KMS-11 (cell line): ENCODE results near the gene SDK2.

Source experiments
- H2AFZ ChIP-seq: fragments of 200-600 bp; sonication (generic); 2 replicates; pipeline ENCODE4 v1.6.1; 2016; ENCODE audit warnings: antibody characterized with exemption, mixed run types, low read depth
- H3K27ac ChIP-seq: fragments of 200-600 bp; sonication (generic); 2 replicates; pipeline ENCODE4 v1.6.1; 2016; ENCODE audit warnings: mild to moderate bottlenecking, mixed run types
- H3K27me3 ChIP-seq: fragments of 200-600 bp; sonication (generic); 2 replicates; pipeline ENCODE4 v1.6.1; 2017; ENCODE audit warnings: mild to moderate bottlenecking, low read depth, mixed run types, moderate library complexity; ENCODE audit not compliant: insufficient read depth
- H3K36me3 ChIP-seq: fragments of 200-600 bp; sonication (generic); 2 replicates; pipeline ENCODE4 v1.6.1; 2017; ENCODE audit warnings: mild to moderate bottlenecking, mixed run types; ENCODE audit not compliant: insufficient read depth
- H3K4me1 ChIP-seq: fragments of 200-600 bp; sonication (generic); 2 replicates; pipeline ENCODE4 v1.6.1; 2016; ENCODE audit warnings: mild to moderate bottlenecking, low read depth, mixed run types; ENCODE audit not compliant: poor library complexity, severe bottlenecking
- H3K4me2 ChIP-seq: fragments of 200-600 bp; sonication (generic); 2 replicates; pipeline ENCODE4 v1.7.0; 2016; ENCODE audit warnings: mild to moderate bottlenecking, mixed run types
- H3K4me3 ChIP-seq: fragments of 200-600 bp; sonication (generic); IDR thresholded peaks from 2 replicates; pipeline ENCODE4 v1.6.1; 2017; ENCODE audit warnings: low read depth, low read length, mixed read lengths; ENCODE audit not compliant: insufficient read depth
- H3K79me2 ChIP-seq: fragments of 200-600 bp; sonication (generic); 2 replicates; pipeline ENCODE4 v1.6.1; 2016; ENCODE audit warnings: low read depth, mixed run types; ENCODE audit not compliant: insufficient read depth
- H3K9ac ChIP-seq: fragments of 200-600 bp; sonication (generic); 2 replicates; pipeline ENCODE4 v1.6.1; 2016; ENCODE audit warnings: mild to moderate bottlenecking, mixed run types
- H4K20me1 ChIP-seq: fragments of 200-600 bp; sonication (generic); 2 replicates; pipeline ENCODE4 v1.6.1; 2016; ENCODE audit warnings: mild to moderate bottlenecking, mixed run types; ENCODE audit not compliant: insufficient read depth
- TF ChIP-seq, protein P1 (sequence below): fragments of 200-600 bp; sonication (generic); conservative IDR thresholded peaks from 2 replicates; pipeline ENCODE4 v1.6.1; 2017; ENCODE audit warnings: low read depth, mild to moderate bottlenecking, antibody characterized with exemption, low read length, moderate library complexity, mixed read lengths

The SDK2 gene

DNA sequence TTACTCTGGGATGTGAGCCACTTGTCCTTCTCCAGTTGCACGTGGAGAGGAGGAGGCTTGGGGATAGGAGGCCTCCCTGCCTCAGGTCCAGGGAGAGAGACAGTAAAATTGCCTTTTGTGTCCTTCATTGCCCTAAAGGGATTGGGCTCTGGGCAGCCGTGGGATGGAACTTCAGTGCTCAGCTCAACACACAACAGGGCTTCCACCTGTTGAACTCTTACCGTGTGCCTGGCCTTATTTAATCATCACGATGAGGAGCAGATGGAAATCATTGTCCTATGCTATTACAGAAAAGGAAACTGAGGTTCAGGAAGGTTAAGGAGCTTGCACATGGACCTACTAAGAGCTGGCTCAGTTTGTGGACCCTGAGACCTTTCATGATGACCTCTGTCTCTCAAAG lies 240.0 kb downstream of the SDK2 start:
- no peak overlapping the region for H3K27ac ChIP-seq
- no peaks in the 10 kb centered on the region for H3K79me2 ChIP-seq
- H3K4me2 ChIP-seq, result no peak overlapping the region
- peaks cover under 1% of the 10 kb centered on the region; the same call in 1 of the 2 replicates for H3K27me3 ChIP-seq
- H3K4me1 ChIP-seq, result no peaks in the 10 kb centered on the region
- H2AFZ ChIP-seq, result no peak overlapping the region
- no peak overlapping the region for H3K4me3 ChIP-seq
- H4K20me1 ChIP-seq, result no peaks in the 10 kb centered on the region
- H3K9ac ChIP-seq, result no peak overlapping the region
- TF ChIP-seq, protein P1, sequence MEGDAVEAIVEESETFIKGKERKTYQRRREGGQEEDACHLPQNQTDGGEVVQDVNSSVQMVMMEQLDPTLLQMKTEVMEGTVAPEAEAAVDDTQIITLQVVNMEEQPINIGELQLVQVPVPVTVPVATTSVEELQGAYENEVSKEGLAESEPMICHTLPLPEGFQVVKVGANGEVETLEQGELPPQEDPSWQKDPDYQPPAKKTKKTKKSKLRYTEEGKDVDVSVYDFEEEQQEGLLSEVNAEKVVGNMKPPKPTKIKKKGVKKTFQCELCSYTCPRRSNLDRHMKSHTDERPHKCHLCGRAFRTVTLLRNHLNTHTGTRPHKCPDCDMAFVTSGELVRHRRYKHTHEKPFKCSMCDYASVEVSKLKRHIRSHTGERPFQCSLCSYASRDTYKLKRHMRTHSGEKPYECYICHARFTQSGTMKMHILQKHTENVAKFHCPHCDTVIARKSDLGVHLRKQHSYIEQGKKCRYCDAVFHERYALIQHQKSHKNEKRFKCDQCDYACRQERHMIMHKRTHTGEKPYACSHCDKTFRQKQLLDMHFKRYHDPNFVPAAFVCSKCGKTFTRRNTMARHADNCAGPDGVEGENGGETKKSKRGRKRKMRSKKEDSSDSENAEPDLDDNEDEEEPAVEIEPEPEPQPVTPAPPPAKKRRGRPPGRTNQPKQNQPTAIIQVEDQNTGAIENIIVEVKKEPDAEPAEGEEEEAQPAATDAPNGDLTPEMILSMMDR, result no peak
- no peaks in the 10 kb centered on the region for H3K36me3 ChIP-seq

DNA sequence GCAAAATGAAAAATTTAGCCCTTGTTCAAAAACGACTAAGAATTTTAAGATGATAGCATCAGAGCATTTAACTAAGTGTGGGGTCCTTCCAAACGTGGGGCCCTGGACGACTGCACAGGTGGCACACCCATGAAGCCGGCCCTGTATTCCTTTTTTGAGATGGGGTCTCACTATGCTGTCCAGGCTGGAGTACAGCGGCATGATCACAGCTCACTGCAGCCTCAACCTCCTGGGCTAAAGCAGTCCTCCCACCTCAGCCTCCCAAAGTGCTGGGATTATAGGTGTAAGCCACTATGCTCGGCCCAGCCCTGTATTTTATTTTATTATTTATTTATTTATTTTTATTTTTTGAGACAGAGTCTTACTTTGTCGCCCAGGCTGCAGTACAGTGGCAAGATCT lies 241.8 kb downstream of the SDK2 start:
- no peak overlapping the region for H3K4me2 ChIP-seq
- no peaks in the 10 kb centered on the region for H3K4me1 ChIP-seq
- no peaks in the 10 kb centered on the region for H3K36me3 ChIP-seq
- no peaks in the 10 kb centered on the region for H3K79me2 ChIP-seq
- no peak overlapping the region for H3K9ac ChIP-seq
- TF ChIP-seq, protein P1, result no peak
- H3K4me3 ChIP-seq, result no peak overlapping the region
- H2AFZ ChIP-seq, result no peak overlapping the region
- no peaks in the 10 kb centered on the region for H4K20me1 ChIP-seq
- no peak overlapping the region for H3K27ac ChIP-seq
- H3K27me3 ChIP-seq, result peaks cover 16% of the 10 kb centered on the region; the same call in 1 of the 2 replicates

DNA sequence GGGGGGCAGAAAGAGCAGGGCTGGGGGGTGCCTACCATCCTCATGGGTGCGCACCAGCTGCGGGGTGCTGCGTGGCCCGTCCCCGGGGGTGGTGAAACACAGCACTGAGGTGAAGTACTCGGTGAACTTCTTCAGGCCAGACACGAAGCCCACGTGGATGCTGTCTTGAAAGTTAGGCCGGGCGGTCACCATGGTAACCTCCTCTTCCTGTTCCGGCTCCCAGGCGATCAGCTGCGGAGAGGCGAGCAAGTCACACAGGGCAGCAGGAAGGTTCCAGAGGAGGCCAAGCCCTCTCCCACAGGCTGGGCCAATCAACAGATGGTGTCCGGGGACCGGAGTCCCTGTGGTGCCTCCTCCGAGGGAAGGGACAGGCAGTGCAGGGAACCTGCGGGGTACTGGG lies 242.3 kb downstream of the SDK2 start:
- Histone ChIP-seq H4K20me1 (no peaks in the 10 kb centered on the region), H3K79me2 (no peaks in the 10 kb centered on the region), H3K4me3 (no peak overlapping the region), H3K4me1 (no peaks in the 10 kb centered on the region), H3K27me3 (peaks cover 21% of the 10 kb centered on the region; the same call in 1 of the 2 replicates), H3K9ac (no peak overlapping the region), H2AFZ (no peak overlapping the region), H3K27ac (no peak overlapping the region), H3K4me2 (no peak overlapping the region), H3K36me3 (no peaks in the 10 kb centered on the region)
- TF ChIP-seq, protein P1, result no peak

DNA sequence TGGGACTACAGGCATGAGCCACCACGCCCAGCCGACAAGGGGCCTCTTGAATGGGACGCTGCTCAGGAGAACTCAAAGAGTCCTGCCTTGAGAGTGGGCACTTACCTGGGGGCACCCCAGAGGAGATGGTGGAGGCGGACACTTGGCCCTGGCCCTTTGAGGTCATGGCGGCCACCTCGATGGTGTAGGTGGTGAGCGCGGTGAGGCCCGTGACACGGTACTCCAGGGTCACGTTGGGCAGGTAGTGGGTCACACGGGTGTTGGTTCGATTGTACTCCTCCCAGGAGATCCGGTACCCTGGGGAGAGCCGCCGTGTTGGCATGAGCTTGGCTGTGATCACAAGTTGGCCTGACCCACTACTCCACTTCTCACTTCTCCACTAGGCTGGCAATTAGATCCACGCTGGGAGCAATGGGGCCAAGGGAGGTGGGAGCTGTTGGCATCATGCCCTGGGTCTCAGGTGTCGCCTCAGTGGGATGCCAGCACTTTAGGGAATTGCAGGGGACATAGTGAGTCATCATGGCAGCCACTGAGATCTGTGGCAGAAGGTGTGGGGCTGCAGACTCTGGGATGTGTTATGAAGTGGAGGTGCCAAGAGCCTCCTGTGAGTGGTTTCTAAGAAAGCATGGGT lies 243.2 kb downstream of the SDK2 start:
- Histone ChIP-seq H3K36me3 (no peaks in the 10 kb centered on the region), H3K79me2 (no peaks in the 10 kb centered on the region), H3K27me3 (peaks cover 28% of the 10 kb centered on the region), H2AFZ (no peak overlapping the region), H4K20me1 (no peaks in the 10 kb centered on the region), H3K4me3 (no peak overlapping the region), H3K4me2 (no peak overlapping the region), H3K4me1 (no peaks in the 10 kb centered on the region), H3K9ac (no peak overlapping the region), H3K27ac (no peak overlapping the region)
- TF ChIP-seq, protein P1, result no peak
